SK-N-SH (cell line): ENCODE results near the gene NFASC. TPM values are rescaled to one million over a fixed set of nuclear protein-coding genes. Genes with fewer than 3 reads are reported as not detected.

Experiments
- CTCF ChIA-PET: fragments of 300-600, 350-600 bp; formaldehyde crosslinking; extraction: SDS; loops from one replicate; lab custom pipeline; 2021; lab: Yijun Ruan, JAX
- POLR2A ChIA-PET: fragments of 350-600 bp; sonication (Branson Sonifier 250); formaldehyde crosslinking; extraction: SDS; loops from one replicate; lab custom pipeline; 2020; ENCODE audit warnings: antibody characterized with exemption, inconsistent platforms; lab: Yijun Ruan, JAX
- DNase-seq: peaks from one replicate; pipeline ENCODE4 v3.0.0; 2012
- H2AFZ ChIP-seq: fragments of 200-600 bp; sonication (generic); 2 replicates; pipeline ENCODE4 v1.8.1; 2016; ENCODE audit warnings: antibody characterized with exemption, mild to moderate bottlenecking, low read depth
- H3F3A ChIP-seq: fragments of 200-600 bp; sonication (generic); replicated peaks from 2 replicates; pipeline ENCODE3; 2016; ENCODE audit warnings: antibody characterized with exemption, mild to moderate bottlenecking; ENCODE audit not compliant: insufficient read depth
- H3K27ac ChIP-seq, 2 experiments: fragments of 200-500 bp in 1 of 2; fragments of 200-600 bp in 1 of 2; sonication (Bioruptor generic) in 1 of 2; sonication (generic), shearing (Covaris generic) in 1 of 2; 2 replicates each; pipeline versions ENCODE4 v1.5.1 to v1.6.1; 2014 to 2016; ENCODE audit warnings: low read depth in 2 of 2, inconsistent platforms in 1 of 2, low read length in 1 of 2, mild to moderate bottlenecking in 1 of 2, mixed read lengths in 1 of 2
- H3K27me3 ChIP-seq: fragments of 200-600 bp; sonication (generic), shearing (Covaris generic); 2 replicates; pipeline ENCODE4 v1.6.1; 2016; ENCODE audit warnings: mixed run types; ENCODE audit not compliant: insufficient read depth
- H3K36me3 ChIP-seq, 2 experiments: fragments of 200-500 bp in 1 of 2; fragments of 200-600 bp in 1 of 2; sonication (Bioruptor generic) in 1 of 2; sonication (generic) in 1 of 2; replicated peaks in 1 of 2; 2 replicates each; pipeline versions ENCODE3 to v1.5.1; 2014 to 2016; ENCODE audit warnings: low read length in 1 of 2, mild to moderate bottlenecking in 1 of 2; ENCODE audit not compliant: insufficient read depth in 2 of 2, control insufficient read depth in 1 of 2
- H3K4me1 ChIP-seq, 2 experiments: fragments of 200-500 bp in 1 of 2; fragments of 200-600 bp in 1 of 2; sonication (Bioruptor generic) in 1 of 2; sonication (generic), shearing (Covaris generic) in 1 of 2; 2 replicates each; pipeline versions ENCODE4 v1.5.1 to v1.6.1; 2014 to 2016; ENCODE audit warnings: low read depth in 1 of 2, low read length in 1 of 2, mixed run types in 1 of 2; ENCODE audit not compliant: insufficient read depth in 2 of 2, control insufficient read depth in 1 of 2
- H3K4me2 ChIP-seq: fragments of 200-600 bp; sonication (generic), shearing (Covaris generic); 2 replicates; pipeline ENCODE4 v1.6.1; 2017; ENCODE audit warnings: mixed run types
- H3K4me3 ChIP-seq, 2 experiments: fragments of 200-500 bp in 1 of 2; fragments of 200-600 bp in 1 of 2; sonication (Bioruptor generic) in 1 of 2; sonication (generic), shearing (Covaris generic) in 1 of 2; 2 replicates each; pipeline versions ENCODE4 v1.5.1 to v1.8.1; 2014 to 2016; ENCODE audit warnings: low read depth in 2 of 2, inconsistent platforms in 1 of 2, low read length in 1 of 2, mild to moderate bottlenecking in 1 of 2, mixed read lengths in 1 of 2, moderate library complexity in 1 of 2
- H3K79me2 ChIP-seq: fragments of 200-600 bp; sonication (generic); 2 replicates; pipeline ENCODE4 v1.8.1; 2017; ENCODE audit warnings: mild to moderate bottlenecking; ENCODE audit not compliant: insufficient read depth
- H3K9ac ChIP-seq: fragments of 200-600 bp; sonication (generic); 2 replicates; pipeline ENCODE4 v1.6.1; 2017; ENCODE audit warnings: mixed run types
- H3K9me2 ChIP-seq: fragments of 200-600 bp; sonication (generic); 2 replicates; pipeline ENCODE4 v1.6.1; 2017; ENCODE audit warnings: mixed run types
- H3K9me3 ChIP-seq: fragments of 200-600 bp; sonication (generic); 2 replicates; pipeline ENCODE4 v1.6.1; 2017; ENCODE audit warnings: mixed run types, mild to moderate bottlenecking, moderate library complexity
- H4K20me1 ChIP-seq: fragments of 200-600 bp; sonication (generic); 2 replicates; pipeline ENCODE4 v1.6.1; 2017; ENCODE audit warnings: mild to moderate bottlenecking, mixed run types; ENCODE audit not compliant: insufficient read depth
- ELF1 ChIP-seq: IDR thresholded peaks from 2 replicates; pipeline ENCODE4 v1.4.0; 2012
- EP300 ChIP-seq, 2 experiments: IDR thresholded peaks; 2 replicates each; pipeline versions ENCODE4 v1.4.0 to v1.6.1; 2012; ENCODE audit warnings: borderline replicate concordance in 1 of 2, low read depth in 1 of 2, low read length in 1 of 2
- EZH2phosphoT487 ChIP-seq: fragments of 200-600 bp; sonication (generic); IDR thresholded peaks from 2 replicates; pipeline ENCODE4 v1.6.1; 2017; ENCODE audit warnings: low read depth, mixed run types, mild to moderate bottlenecking, antibody characterized with exemption, moderate library complexity, borderline replicate concordance
- FOSL2 ChIP-seq: IDR thresholded peaks from 2 replicates; pipeline ENCODE4 v1.4.0; 2012; ENCODE audit warnings: low read depth, mild to moderate bottlenecking, moderate library complexity, borderline replicate concordance
- GATA2 ChIP-seq: sonication (generic); formaldehyde crosslinking; IDR thresholded peaks from 2 replicates; pipeline ENCODE4 v1.5.0; 2020; ENCODE audit warnings: mild to moderate bottlenecking, missing genetic modification reagents
- JUND ChIP-seq: IDR thresholded peaks from 2 replicates; pipeline ENCODE4 v1.4.0; 2012
- MXI1 ChIP-seq: IDR thresholded peaks from 2 replicates; pipeline ENCODE4 v1.6.1; 2012; ENCODE audit warnings: mild to moderate bottlenecking, low read depth, low read length, improper control_type of control experiment
- NRF1 ChIP-seq: IDR thresholded peaks from 2 replicates; pipeline ENCODE4 v1.6.1; 2012; ENCODE audit warnings: low read depth, mild to moderate bottlenecking, low read length
- POLR2AphosphoS5 ChIP-seq: IDR thresholded peaks from 2 replicates; pipeline ENCODE4 v1.6.1; 2012; ENCODE audit warnings: low read depth, low read length
- RXRA ChIP-seq: IDR thresholded peaks from 2 replicates; pipeline ENCODE4 v1.4.0; 2012; ENCODE audit warnings: low read depth, mild to moderate bottlenecking, borderline replicate concordance
- SIN3A ChIP-seq: IDR thresholded peaks from 2 replicates; pipeline ENCODE4 v1.6.1; 2012; ENCODE audit warnings: low read depth, mild to moderate bottlenecking, low read length, moderate library complexity, borderline replicate concordance
- SMC3 ChIP-seq: IDR thresholded peaks from 2 replicates; pipeline ENCODE4 v1.6.1; 2012; ENCODE audit warnings: low read depth, low read length, improper control_type of control experiment
- TCF12 ChIP-seq: IDR thresholded peaks from 2 replicates; pipeline ENCODE4 v1.4.0; 2012
- TEAD4 ChIP-seq: IDR thresholded peaks from 2 replicates; pipeline ENCODE4 v1.4.0; 2012; ENCODE audit warnings: mild to moderate bottlenecking, borderline replicate concordance; ENCODE audit not compliant: insufficient read depth
- YY1 ChIP-seq: IDR thresholded peaks from 2 replicates; pipeline ENCODE4 v1.4.0; 2012; ENCODE audit warnings: low read depth, mild to moderate bottlenecking
- WGBS: methylation state at CpG from one replicate; pipeline ENCODE4 v1.1.6; 2017; ENCODE audit warnings: low lambda C conversion rate; 5-methylcytosine and 5-hydroxymethylcytosine counted together
- polyA plus RNA-seq, 3 experiments: library from polyadenylated mRNA; depleted of rRNA; stranded (reverse); fragments of >200 nt; gene quantifications; 2 replicates each; pipeline ENCODE4 v1.2.3, GENCODE V29; 2012
- TF ChIP-seq, protein P1 (sequence below): IDR thresholded peaks from 2 replicates; pipeline ENCODE4 v1.4.0; 2012; ENCODE audit warnings: low read depth
- TF ChIP-seq, protein P2 (sequence below): fragments of 150-350 bp; IDR thresholded peaks from 2 replicates; pipeline ENCODE4 v1.6.1; 2017; ENCODE audit warnings: antibody characterized with exemption, low read length, low read depth, borderline replicate concordance
- TF ChIP-seq, protein P3 (sequence below): IDR thresholded peaks from 2 replicates; pipeline ENCODE4 v1.6.1; 2012; ENCODE audit warnings: mild to moderate bottlenecking, low read depth, low read length, moderate library complexity
- TF ChIP-seq, protein P4 (sequence below): IDR thresholded peaks from 2 replicates; pipeline ENCODE4; 2012

The NFASC gene
- polyA plus RNA-seq, 1 of the 3 experiments (the other 2 are of a cell fraction): 6.0 TPM

DNA sequence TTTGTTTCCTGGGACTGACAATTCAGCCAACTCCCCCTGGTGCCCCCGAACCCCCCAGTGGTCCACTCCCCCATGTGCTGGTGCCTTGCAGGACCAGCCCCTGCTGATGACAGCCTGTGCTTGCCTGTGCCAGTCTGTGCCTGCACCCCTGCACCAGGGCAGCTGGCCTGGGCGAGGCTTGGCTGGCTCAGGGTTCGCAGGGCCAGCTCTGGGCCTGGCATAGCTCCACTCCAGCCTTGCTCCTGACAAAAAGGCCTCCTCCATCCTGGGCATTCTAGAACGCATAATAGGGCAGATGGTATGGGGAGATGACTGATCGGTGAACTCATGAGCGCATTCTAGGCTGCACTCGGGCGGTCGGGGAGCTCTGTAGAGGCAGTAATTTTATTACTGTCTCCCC lies 177.7 kb downstream of the NFASC start (continued):
- TF ChIP-seq, protein P1, sequence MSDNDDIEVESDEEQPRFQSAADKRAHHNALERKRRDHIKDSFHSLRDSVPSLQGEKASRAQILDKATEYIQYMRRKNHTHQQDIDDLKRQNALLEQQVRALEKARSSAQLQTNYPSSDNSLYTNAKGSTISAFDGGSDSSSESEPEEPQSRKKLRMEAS: no peak
- TF ChIP-seq JUND: no peak
- TF ChIP-seq FOSL2: no peak
- TF ChIP-seq ELF1: no peak
- TF ChIP-seq, all 33 proteins: peak for 0

DNA sequence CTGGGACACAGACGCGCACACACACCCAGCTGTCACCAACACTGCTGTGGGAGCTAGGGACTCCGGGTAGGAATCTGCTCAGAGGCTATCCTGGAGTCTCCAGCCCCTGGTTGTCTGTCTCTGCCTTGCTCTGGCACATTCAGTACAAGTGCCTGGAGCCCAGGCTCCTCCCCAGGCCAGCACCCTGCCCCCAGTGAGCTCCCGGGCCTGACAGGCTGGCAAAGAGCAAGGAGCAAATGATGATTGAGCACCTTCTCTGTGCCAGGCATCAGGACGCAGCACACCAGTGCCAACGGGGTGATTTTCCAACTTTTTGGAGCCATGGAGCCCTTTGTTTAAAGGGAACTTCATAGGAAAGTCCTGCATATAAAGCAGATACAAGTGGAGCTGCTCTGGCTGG lies 178.8 kb downstream of the NFASC start:
- H3K36me3 ChIP-seq: no peaks in the 10 kb centered on the region
- 46% methylated on average over 5 of the region's 6 CpGs for WGBS
- DNase-seq: peak; percentile 49
- H3K9me2 ChIP-seq: no peaks in the 10 kb centered on the region
- H3F3A ChIP-seq: no peaks in the 10 kb centered on the region
- no peak for TF ChIP-seq MXI1
- TF ChIP-seq, protein P2, sequence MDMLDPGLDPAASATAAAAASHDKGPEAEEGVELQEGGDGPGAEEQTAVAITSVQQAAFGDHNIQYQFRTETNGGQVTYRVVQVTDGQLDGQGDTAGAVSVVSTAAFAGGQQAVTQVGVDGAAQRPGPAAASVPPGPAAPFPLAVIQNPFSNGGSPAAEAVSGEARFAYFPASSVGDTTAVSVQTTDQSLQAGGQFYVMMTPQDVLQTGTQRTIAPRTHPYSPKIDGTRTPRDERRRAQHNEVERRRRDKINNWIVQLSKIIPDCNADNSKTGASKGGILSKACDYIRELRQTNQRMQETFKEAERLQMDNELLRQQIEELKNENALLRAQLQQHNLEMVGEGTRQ: no peak
- TF ChIP-seq GATA2 (CRISPR knock-in tag): no peak
- H4K20me1 ChIP-seq: no peaks in the 10 kb centered on the region
- CTCF ChIA-PET: interaction anchor here (1.6 to 18.8 kb wide), 4 partner anchors 13 to 207 kb away, joined by 5 to 756 read pairs (median 40); no protein-coding TSS in a partner anchor
- H3K4me3 ChIP-seq: no peak overlapping the region
- H3K9ac ChIP-seq: no peak overlapping the region
- no peak overlapping the region for H3K27ac ChIP-seq
- H3K9me3 ChIP-seq: no peaks in the 10 kb centered on the region
- H2AFZ ChIP-seq: no peak overlapping the region
- POLR2A ChIA-PET: interaction anchor here (0.7 kb wide), 1 partner anchor 54 kb away, joined by 3 read pairs; no protein-coding TSS in a partner anchor
- H3K79me2 ChIP-seq: no peaks in the 10 kb centered on the region
- H3K4me1 ChIP-seq: no peaks in the 10 kb centered on the region; a peak in 1 of 4 replicates
- peaks cover 37% of the 10 kb centered on the region for H3K27me3 ChIP-seq
- no peak overlapping the region for H3K4me2 ChIP-seq

DNA sequence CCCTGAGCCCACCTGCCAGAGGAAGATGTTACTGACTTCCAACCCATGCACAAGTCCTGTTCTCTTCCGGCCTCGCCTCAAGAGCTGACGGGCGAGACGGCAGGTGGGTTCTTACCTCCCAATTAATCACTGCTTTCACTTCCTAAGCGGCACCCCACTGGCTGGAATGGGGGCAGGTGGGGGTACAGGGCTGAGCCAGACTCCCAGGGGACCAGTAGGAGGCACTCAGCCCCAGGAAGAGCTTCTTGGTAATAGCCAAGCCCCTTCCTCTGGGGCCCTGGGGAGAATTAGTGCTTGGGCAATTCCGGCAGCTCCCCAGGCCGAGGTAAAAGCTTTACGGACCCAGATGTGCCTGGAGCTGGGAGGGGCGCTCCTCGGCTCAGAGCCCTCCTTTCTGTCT lies 182.0 kb downstream of the NFASC start:
- Histone ChIP-seq H3K4me1 (no peaks in the 10 kb centered on the region; a peak in 1 of 4 replicates), H3K27me3 (peaks cover 7% of the 10 kb centered on the region), H3K27ac (no peak overlapping the region), H3K36me3 (no peaks in the 10 kb centered on the region), H3K4me3 (no peak overlapping the region), H3K79me2 (no peaks in the 10 kb centered on the region), H3K9me2 (no peaks in the 10 kb centered on the region), H3F3A (no peaks in the 10 kb centered on the region), H3K9ac (no peak overlapping the region), H3K4me2 (no peak overlapping the region), H2AFZ (no peak overlapping the region), H3K9me3 (no peaks in the 10 kb centered on the region), H4K20me1 (no peaks in the 10 kb centered on the region)
- CTCF ChIA-PET: interaction anchor here (1.3 to 18.8 kb wide), 5 partner anchors 9 to 246 kb away, joined by 3 to 756 read pairs (median 6); partner anchors contain the start of gene CNTN2
- POLR2A ChIA-PET: interaction anchor here (1.5 kb wide), 1 partner anchor 12 kb away, joined by 3 read pairs; no protein-coding TSS in a partner anchor
- DNase-seq: no peak
- WGBS: 57% methylated on average over 6 of the region's 11 CpGs
- TF ChIP-seq NRF1 (no peak), EZH2phosphoT487 (no peak), YY1 (no peak), RXRA (no peak), ELF1 (no peak), TEAD4 (no peak), SIN3A (no peak), POLR2AphosphoS5 (no peak), EP300 (IDR thresholded peaks at IDR 0.05; ENCODE audit: borderline replicate concordance in 1 of 2, low read depth in 1 of 2, low read length in 1 of 2) (no peak), TCF12 (no peak), SMC3 (no peak)
- TF ChIP-seq, protein P3, sequence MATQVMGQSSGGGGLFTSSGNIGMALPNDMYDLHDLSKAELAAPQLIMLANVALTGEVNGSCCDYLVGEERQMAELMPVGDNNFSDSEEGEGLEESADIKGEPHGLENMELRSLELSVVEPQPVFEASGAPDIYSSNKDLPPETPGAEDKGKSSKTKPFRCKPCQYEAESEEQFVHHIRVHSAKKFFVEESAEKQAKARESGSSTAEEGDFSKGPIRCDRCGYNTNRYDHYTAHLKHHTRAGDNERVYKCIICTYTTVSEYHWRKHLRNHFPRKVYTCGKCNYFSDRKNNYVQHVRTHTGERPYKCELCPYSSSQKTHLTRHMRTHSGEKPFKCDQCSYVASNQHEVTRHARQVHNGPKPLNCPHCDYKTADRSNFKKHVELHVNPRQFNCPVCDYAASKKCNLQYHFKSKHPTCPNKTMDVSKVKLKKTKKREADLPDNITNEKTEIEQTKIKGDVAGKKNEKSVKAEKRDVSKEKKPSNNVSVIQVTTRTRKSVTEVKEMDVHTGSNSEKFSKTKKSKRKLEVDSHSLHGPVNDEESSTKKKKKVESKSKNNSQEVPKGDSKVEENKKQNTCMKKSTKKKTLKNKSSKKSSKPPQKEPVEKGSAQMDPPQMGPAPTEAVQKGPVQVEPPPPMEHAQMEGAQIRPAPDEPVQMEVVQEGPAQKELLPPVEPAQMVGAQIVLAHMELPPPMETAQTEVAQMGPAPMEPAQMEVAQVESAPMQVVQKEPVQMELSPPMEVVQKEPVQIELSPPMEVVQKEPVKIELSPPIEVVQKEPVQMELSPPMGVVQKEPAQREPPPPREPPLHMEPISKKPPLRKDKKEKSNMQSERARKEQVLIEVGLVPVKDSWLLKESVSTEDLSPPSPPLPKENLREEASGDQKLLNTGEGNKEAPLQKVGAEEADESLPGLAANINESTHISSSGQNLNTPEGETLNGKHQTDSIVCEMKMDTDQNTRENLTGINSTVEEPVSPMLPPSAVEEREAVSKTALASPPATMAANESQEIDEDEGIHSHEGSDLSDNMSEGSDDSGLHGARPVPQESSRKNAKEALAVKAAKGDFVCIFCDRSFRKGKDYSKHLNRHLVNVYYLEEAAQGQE: no peak
- TF ChIP-seq, protein P4, sequence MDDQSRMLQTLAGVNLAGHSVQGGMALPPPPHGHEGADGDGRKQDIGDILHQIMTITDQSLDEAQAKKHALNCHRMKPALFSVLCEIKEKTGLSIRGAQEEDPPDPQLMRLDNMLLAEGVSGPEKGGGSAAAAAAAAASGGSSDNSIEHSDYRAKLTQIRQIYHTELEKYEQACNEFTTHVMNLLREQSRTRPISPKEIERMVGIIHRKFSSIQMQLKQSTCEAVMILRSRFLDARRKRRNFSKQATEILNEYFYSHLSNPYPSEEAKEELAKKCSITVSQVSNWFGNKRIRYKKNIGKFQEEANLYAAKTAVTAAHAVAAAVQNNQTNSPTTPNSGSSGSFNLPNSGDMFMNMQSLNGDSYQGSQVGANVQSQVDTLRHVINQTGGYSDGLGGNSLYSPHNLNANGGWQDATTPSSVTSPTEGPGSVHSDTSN: no peak
- TF ChIP-seq, protein P1: no peak
